Nephron (organoid): Measurements from ENCODE around the gene SMAD5.

Experiments used
- H3K27ac Mint-ChIP-seq, 3 experiments: 2 replicates each; pipeline ENCODE4 v1.8.0; 2020; ENCODE audit warnings: mixed read lengths in 3 of 3, mild to moderate bottlenecking in 2 of 3, moderate library complexity in 1 of 3
- H3K27me3 Mint-ChIP-seq: 2 replicates; pipeline ENCODE4 v1.8.0; 2021; ENCODE audit warnings: low read depth, mild to moderate bottlenecking, moderate library complexity, mixed read lengths
- H3K36me3 Mint-ChIP-seq: 2 replicates; pipeline ENCODE4 v1.8.0; 2020; ENCODE audit warnings: low read depth, mixed read lengths
- H3K4me1 Mint-ChIP-seq: 2 replicates; pipeline ENCODE4 v1.8.0; 2020; ENCODE audit warnings: mixed read lengths
- H3K4me3 Mint-ChIP-seq, 3 experiments: 2 replicates each; pipeline ENCODE4 v1.8.0; 2020; ENCODE audit warnings: mild to moderate bottlenecking in 3 of 3, mixed read lengths in 3 of 3, moderate library complexity in 2 of 3
- H3K9me3 Mint-ChIP-seq: 2 replicates; pipeline ENCODE4 v1.8.0; 2020; ENCODE audit warnings: mixed read lengths
- CTCF ChIP-seq, 3 experiments: fragments of 200-600 bp; sonication (generic); IDR thresholded peaks; one replicate each; pipeline ENCODE4 v1.5.0; 2021; ENCODE audit warnings: antibody characterized with exemption in 3 of 3; ENCODE audit not compliant: unreplicated experiment in 3 of 3

SMAD5 gene

DNA sequence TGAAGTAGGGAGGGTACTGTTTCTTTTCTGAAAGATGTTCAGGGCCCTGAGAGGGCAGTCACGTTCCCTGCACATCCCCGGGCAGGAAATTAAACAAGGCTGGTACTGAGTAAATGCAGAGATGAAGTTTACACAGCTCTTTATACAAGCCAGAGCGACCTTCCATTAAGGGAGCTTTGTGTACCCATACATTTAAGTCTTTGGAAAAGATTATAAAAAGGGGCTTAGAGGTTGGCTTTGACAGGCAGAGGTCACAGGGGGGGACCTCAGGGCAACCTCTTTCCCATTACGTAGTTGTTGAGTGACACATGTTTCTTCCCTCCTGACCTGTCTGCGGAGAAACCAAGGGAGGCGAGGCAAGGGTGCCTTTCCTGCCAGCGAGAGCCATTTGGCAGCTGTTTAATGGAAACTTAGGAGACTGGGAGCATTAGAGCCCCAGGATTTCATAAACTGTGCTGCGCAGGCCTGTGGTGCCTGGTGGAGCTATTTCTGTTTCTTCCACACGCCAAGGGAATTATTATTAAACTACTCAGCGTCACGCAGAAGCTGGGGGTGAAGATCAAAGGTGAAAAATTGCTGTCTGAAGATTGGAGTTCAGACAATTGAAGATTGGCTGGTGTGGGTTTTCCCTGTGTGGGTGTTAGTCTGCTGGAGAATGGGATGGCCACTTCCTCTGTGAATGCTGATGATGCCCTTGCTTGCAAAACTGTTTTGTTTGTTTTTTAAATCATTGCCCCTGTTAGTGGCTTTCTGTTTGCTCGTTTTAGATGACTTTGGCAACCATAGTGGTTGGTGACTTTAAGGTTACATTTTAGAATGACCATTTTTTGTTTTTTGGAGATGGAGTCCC is 63.6 kb downstream of the SMAD5 start:
- Mint-ChIP-seq H3K4me1 (peaks cover 16% of the 10 kb centered on the region), H3K27ac (peak overlapping the region in 1 of 3 experiments; percentile 40), H3K4me3 (no peak overlapping the region), H3K9me3 (no peaks in the 10 kb centered on the region), H3K27me3 (peaks cover 59% of the 10 kb centered on the region), H3K36me3 (peaks cover 4% of the 10 kb centered on the region)
- no peak for TF ChIP-seq CTCF (IDR thresholded peaks at IDR 0.05; ENCODE audit: unreplicated experiment in 3 of 3)

DNA sequence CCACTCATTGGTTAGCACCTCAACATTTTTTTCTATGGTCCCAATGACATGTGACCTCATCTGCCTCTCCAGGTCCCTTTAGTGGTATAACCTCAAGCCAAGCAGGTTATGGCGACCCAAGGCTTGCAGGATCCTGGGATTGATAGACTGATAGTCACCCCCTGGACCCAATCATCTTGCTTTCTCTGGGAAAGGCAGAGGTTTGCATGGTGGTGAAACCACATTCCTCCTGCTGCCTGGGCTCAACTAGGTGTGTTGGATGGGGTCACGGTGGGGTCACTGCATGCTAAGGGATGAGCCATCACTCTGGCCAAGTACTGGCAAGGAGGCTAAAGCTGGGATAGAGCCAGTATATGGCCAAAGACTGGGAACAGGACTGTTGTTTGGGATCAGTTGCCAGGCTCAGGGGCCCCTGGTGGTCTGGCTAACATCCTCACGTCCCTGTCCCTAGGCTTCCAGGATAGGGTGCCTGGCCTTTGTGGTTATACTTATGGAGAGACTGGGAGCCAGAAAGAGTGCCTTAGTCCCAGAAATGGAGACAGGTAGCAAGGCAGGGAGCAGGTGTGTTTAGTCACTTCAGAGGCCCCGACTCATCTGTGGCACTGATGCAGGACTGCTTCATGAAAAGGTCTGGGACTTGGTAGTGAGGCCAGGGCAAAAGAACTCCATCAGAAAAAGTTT is 65.0 kb downstream of the SMAD5 start:
- Mint-ChIP-seq H3K36me3 (no peaks in the 10 kb centered on the region), H3K4me1 (peaks cover 10% of the 10 kb centered on the region), H3K4me3 (no peak overlapping the region), H3K9me3 (no peaks in the 10 kb centered on the region), H3K27ac (no peak overlapping the region), H3K27me3 (peaks cover 49% of the 10 kb centered on the region)
- no peak for TF ChIP-seq CTCF (IDR thresholded peaks at IDR 0.05; ENCODE audit: unreplicated experiment in 3 of 3)

DNA sequence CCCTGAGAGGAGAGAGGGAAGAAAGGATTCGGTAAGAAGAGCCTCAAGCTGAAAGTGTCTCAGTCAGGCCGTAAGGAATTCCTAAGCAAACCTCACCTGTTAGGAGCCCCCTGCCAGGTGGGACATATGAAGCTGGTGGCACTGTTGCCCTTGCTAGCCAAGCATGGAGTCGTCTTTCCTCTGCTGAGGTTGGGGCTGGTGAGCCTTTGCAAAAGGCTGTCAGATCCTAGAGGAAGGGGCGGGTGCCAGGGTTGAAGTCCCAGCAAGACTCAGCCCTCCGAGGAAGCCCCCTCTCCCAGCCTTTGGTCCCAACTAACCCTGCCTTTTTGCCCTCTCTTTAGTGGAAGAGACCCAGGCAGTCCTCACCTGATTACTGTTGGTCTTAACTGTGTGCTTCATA is 65.8 kb downstream of the SMAD5 start:
- TF ChIP-seq CTCF (IDR thresholded peaks at IDR 0.05; ENCODE audit: unreplicated experiment in 3 of 3): no peak
- Mint-ChIP-seq H3K27ac (no peak overlapping the region), H3K4me1 (peaks cover 15% of the 10 kb centered on the region), H3K27me3 (peaks cover 45% of the 10 kb centered on the region), H3K4me3 (no peak overlapping the region), H3K36me3 (no peaks in the 10 kb centered on the region), H3K9me3 (no peaks in the 10 kb centered on the region)

- Mint-ChIP-seq H3K27ac (no peak overlapping the region), H3K9me3 (no peaks in the 10 kb centered on the region), H3K36me3 (no peaks in the 10 kb centered on the region), H3K4me1 (peaks cover 15% of the 10 kb centered on the region), H3K4me3 (no peak overlapping the region), H3K27me3 (peaks cover 38% of the 10 kb centered on the region)
- TF ChIP-seq CTCF (IDR thresholded peaks at IDR 0.05; ENCODE audit: unreplicated experiment in 3 of 3): no peak
Measured at GRCh38 chr5:136199408-136199807, 66.8 kb downstream of the SMAD5 start.

GRCh38 chr5:136200130-136200529 is 67.5 kb downstream of the SMAD5 start:
- no peak for TF ChIP-seq CTCF (IDR thresholded peaks at IDR 0.05; ENCODE audit: unreplicated experiment in 3 of 3)
- Mint-ChIP-seq H3K27ac (no peak overlapping the region), H3K36me3 (no peaks in the 10 kb centered on the region), H3K4me1 (peaks cover 15% of the 10 kb centered on the region), H3K27me3 (peaks cover 30% of the 10 kb centered on the region), H3K9me3 (no peaks in the 10 kb centered on the region), H3K4me3 (no peak overlapping the region)
